Mucosa of descending colon (tissue), 3 donors: ENCODE measurements around the gene AGK. TPM values are rescaled to one million over a fixed set of nuclear protein-coding genes. Genes with fewer than 3 reads are reported as not detected.

Experiments
- ATAC-seq: fragments of 200-7000 bp; cut with Tn5 transposase; one replicate; pipeline ENCODE4 v1.9.1; 2020; ENCODE audit warnings: mild to moderate bottlenecking, moderate library complexity
- DNase-seq, 3 donors: peaks; one replicate each; pipeline ENCODE4 v3.0.0-alpha.2; 2020
- H3K36me3 ChIP-seq: fragments of 200-600 bp; one replicate; pipeline ENCODE4 v1.8.0; 2021; ENCODE audit warnings: low read depth, mild to moderate bottlenecking
- H3K4me1 ChIP-seq: fragments of 200-600 bp; one replicate; pipeline ENCODE4 v1.8.0; 2021; ENCODE audit warnings: low read depth, mild to moderate bottlenecking
- H3K4me3 ChIP-seq: fragments of 200-600 bp; one replicate; pipeline ENCODE4 v1.8.0; 2021; ENCODE audit warnings: mild to moderate bottlenecking
- H3K9me3 ChIP-seq: fragments of 200-600 bp; one replicate; pipeline ENCODE4 v1.8.0; 2021; ENCODE audit warnings: mild to moderate bottlenecking
- intact Hi-C, 2 donors: fragments of 100-400 bp; cut with DNase I in 1 of 2; cut with micrococcal nuclease in 1 of 2; formaldehyde crosslinking; loops; one replicate each; pipeline versions ENCODE4 v1.11.0 to v1.11.1; 2022; cut with DNase I, micrococcal nuclease
- total RNA-seq, 3 donors: library from RNA; stranded (reverse); fragmentation: NEBNext Ultra II Directional in 2 of 3; extraction: Animal tissue kit (Norgen Biotek cat#: 25700) in 2 of 3; gene quantifications; one replicate each; pipeline versions ENCODE4 v1.2.1 to v1.2.4, GENCODE V29; 2021 to 2023
- TF ChIP-seq, protein P1 (sequence below): fragments of 200-600 bp; IDR thresholded peaks from one replicate; pipeline ENCODE4 v1.8.0; 2022; ENCODE audit warnings: antibody characterized with exemption, mild to moderate bottlenecking
- donor health status: DM: no; HTN: no; CAD: no; lungs with moderate emphysema.
- donor health status: DM: no; HTN: no; CAD: no.
- donor health status: DM: no; HTN: yes; CAD: no.

AGK gene
- total RNA-seq, 3 donors from 2014 or later: 16.7 to 20.7 (median 17.6) TPM

DNA sequence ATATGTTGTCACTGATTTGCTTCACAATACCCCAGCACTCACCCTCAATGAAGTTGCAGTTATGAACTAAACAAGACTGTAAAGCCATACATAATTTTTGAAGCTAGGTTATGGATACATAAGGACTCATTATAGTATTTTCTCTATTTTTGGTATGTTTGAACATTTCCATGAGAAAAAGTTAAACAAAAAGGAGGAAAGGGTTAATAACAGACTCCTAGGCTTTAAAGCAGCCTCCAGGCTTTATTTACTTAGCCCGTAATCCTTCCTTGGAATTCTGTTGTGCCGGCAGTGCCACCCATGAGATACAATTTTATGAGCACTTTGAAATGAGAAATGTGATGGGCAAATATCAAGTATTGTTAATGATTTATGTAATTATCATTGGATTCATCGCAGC, 152.9 kb downstream of the AGK start:
- intact Hi-C loops: loop anchor here in 1 of 2 donors (5.0 kb wide), 1 partner anchor 33 kb away; the partner anchor contains the start of gene SSBP1
- DNase-seq: no peak
- TF ChIP-seq, protein P1, sequence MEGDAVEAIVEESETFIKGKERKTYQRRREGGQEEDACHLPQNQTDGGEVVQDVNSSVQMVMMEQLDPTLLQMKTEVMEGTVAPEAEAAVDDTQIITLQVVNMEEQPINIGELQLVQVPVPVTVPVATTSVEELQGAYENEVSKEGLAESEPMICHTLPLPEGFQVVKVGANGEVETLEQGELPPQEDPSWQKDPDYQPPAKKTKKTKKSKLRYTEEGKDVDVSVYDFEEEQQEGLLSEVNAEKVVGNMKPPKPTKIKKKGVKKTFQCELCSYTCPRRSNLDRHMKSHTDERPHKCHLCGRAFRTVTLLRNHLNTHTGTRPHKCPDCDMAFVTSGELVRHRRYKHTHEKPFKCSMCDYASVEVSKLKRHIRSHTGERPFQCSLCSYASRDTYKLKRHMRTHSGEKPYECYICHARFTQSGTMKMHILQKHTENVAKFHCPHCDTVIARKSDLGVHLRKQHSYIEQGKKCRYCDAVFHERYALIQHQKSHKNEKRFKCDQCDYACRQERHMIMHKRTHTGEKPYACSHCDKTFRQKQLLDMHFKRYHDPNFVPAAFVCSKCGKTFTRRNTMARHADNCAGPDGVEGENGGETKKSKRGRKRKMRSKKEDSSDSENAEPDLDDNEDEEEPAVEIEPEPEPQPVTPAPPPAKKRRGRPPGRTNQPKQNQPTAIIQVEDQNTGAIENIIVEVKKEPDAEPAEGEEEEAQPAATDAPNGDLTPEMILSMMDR: no peak
- Histone ChIP-seq H3K4me1 (peaks cover 24% of the 10 kb centered on the region), H3K9me3 (no peaks in the 10 kb centered on the region), H3K4me3 (no peak overlapping the region), H3K36me3 (no peaks in the 10 kb centered on the region)
- no peak for ATAC-seq

DNA sequence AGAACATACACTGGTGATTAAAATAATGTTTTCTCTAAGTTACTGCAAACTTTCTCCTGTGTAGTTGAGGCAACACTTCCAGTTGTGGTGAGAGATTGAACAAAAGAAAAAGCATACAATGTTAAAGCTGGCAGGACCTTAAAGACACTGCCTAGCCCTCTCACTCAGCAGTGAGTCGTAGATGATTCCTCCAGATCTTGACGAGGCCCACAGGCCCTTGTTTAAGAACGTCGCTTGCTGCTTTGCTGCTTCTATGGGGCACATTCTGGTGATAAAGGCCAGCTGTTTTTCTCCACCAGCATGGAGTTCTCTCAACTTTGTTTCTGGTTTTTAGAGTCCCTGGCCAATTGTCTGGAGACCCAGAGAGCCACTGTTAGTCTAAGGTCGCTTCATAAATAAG, 153.5 kb downstream of the AGK start:
- ATAC-seq (no peak), DNase-seq (no peak)
- Histone ChIP-seq H3K4me3 (no peak overlapping the region), H3K36me3 (no peaks in the 10 kb centered on the region), H3K9me3 (no peaks in the 10 kb centered on the region), H3K4me1 (peaks cover 21% of the 10 kb centered on the region)
- TF ChIP-seq, protein P1: no peak
- intact Hi-C loops: loop anchor here in 1 of 2 donors (5.0 kb wide), 1 partner anchor 33 kb away; the partner anchor contains the start of gene SSBP1

Other genes starting within 250 kb of the AGK start
- gene DENND11, start 150.8 kb downstream of the AGK start, total RNA-seq: 10 to 100 TPM; 25.6 to 38.1 (median 28.0) TPM
- not detected for gene WEE2, start 156.9 kb downstream of the AGK start, total RNA-seq
- gene SSBP1, start 186.9 kb downstream of the AGK start, total RNA-seq: 10 to 100 TPM; 67.3 to 96.4 (median 81.6) TPM
- 1 to 10 TPM; 1.8 to 3.0 (median 2.7) TPM for gene TAS2R3, start 212.7 kb downstream of the AGK start, total RNA-seq
- 1 to 10 TPM; 1.1 to 2.3 (median 2.1) TPM for gene TAS2R4, start 225.3 kb downstream of the AGK start, total RNA-seq
- gene TAS2R5, start 238.8 kb downstream of the AGK start, total RNA-seq: 1 to 10 TPM; 1.1 to 2.7 (median 2.4) TPM